IPS-18c (cell line): ENCODE results near the gene SLC36A3.

Experiments used
- H3K4me3 ChIP-seq: 2 replicates; pipeline ENCODE4 v1.7.0; 2013; ENCODE audit warnings: low read depth, mild to moderate bottlenecking, low read length, moderate library complexity; ENCODE audit not compliant: insufficient read depth
- H3K9me3 ChIP-seq: one replicate; pipeline ENCODE4 v1.6.1; 2013; ENCODE audit warnings: mild to moderate bottlenecking, low read length, moderate library complexity; ENCODE audit not compliant: control insufficient read depth, insufficient read depth

The SLC36A3 gene

GRCh38 chr5:151303666-151304065 is at the start of gene SLC36A3:
Gene SLC36A3 (minus strand): TSS chr5:151303766. CDS start chr5:151303354, 412 bp downstream.
- Histone ChIP-seq H3K4me3 (no peak within 1 kb of the TSS), H3K9me3 (no peaks in the 10 kb centered on the region)

DNA sequence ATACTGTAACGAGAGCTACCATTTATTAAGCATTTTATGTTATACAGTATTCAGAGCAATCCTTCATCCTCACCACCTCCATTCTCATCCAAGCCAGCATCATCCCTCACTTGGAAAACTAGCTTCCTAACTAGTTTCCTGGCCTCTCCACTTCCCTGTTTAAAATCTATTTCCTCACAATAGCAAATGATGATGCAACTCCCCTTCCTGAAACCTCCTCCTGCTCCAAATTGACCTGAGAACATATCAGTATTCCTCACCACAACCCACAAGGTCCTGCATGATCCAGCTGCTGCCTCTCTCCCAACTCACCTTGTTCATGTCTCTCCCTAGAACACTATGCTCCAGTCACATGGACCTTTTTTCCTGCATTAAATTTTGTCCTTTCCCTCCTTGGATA is 48.1 kb upstream of the SLC36A3 start:
- Histone ChIP-seq H3K9me3 (no peaks in the 10 kb centered on the region), H3K4me3 (no peak overlapping the region)

DNA sequence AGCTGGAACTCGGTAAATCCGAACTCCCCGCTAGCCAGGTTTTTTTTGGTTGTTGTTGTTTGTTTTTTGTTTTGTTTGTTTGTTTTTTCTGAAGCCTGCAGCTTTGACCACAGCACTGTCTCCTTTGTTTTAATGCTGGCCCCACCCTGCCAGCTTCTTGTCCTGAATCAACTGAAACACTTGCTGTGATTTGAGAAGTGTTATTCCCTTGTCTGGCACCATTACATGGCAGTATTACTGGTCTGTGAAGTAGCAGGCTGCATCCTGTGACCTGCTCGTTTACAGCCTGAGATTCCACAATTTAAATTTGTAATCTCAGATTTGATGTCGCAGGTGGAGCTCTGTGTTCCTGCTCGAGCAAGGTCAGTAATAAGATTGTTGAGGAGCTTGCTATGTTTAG is 45.2 kb upstream of the SLC36A3 start:
- H3K4me3 ChIP-seq = no peak overlapping the region
- no peaks in the 10 kb centered on the region for H3K9me3 ChIP-seq

DNA sequence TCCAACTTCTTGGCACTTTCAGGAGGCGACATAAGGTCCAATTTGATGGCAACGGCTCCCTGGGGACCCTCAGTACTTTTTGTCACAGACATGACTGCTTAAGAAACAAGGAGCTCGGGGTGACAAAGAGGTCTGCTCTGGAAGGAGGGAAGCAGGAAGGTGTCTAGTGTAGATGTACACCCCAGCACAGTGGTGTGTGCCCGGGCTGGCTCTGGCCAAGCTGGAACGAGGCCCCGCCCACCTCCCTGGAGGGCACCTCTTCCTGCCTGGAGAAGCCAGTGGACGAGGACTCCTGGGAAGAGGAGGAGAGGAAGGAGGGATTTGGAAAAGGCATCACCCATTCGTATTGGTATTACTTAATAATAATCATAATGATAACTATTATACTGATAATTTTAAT is 43.8 kb upstream of the SLC36A3 start, which contains the start of gene SLC36A2:
Gene SLC36A2 (minus strand): TSS at position 191 of the 400 bp plus-strand sequence. CDS start 99 bp downstream, at position 92.
- no peak within 1 kb of the TSS for H3K4me3 ChIP-seq
- no peaks in the 10 kb centered on the region for H3K9me3 ChIP-seq

DNA sequence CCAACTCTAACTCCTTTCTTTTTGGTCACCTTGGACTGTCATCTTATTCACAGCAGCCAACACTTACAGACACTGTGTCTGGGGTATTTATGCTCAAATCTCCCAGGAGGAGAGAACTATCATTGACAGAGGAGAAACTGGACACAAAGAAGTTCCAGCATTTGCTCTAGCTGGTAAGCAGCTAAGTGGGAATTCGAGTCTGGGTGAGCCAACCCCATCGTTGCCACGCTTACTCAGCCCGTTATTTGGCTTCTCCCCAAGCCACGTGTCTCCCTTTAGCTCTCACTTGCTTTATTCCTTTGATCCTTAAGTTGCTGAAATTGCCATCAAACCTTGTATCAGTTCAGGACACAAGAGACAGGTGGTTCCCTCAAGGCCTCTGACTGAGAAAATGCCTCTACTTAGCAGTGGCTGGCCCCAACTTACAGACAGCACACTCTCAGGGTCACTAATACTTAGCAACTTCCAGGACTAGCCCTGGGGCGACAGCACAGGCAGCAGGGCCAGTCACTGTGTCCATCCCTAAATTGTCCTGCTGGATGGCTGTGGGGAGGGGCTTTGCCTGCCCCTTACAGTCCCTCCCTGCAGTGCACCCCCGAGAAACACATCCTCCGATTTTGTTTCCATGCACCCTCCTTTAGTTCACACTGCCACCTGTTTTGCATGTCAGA is 42.4 kb upstream of the SLC36A3 start:
- no peaks in the 10 kb centered on the region for H3K9me3 ChIP-seq
- no peak overlapping the region for H3K4me3 ChIP-seq

DNA sequence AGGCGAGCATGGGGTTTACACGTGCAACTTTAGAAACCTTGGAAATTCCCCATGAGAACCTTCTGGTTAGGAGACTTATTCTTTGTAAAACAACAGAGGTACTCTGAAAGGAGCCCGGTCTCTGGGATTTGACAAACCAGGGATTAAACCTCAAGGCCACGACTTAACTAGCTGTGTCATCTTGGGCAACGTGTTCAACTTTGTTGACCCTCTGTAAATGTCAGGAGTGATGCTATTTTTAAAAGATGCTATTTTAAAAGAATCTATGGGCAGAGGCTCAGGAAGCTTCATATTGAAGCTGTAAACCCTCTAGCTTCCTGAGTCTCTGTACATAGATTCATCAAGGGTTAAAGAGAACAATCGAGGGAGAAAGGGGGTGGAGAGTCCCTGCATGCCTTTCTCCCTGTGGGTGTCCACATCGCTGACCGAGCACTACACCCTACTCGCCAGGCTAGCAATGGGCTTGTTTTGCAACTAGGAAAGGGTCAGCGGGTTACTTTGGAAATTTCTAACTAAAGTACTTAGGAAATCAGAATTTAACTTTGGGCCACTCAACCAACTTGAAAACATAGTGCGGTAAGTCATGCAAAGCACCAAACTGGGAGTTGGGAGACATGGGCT is 41.7 kb upstream of the SLC36A3 start:
- Histone ChIP-seq H3K4me3 (no peak overlapping the region), H3K9me3 (no peaks in the 10 kb centered on the region)

DNA sequence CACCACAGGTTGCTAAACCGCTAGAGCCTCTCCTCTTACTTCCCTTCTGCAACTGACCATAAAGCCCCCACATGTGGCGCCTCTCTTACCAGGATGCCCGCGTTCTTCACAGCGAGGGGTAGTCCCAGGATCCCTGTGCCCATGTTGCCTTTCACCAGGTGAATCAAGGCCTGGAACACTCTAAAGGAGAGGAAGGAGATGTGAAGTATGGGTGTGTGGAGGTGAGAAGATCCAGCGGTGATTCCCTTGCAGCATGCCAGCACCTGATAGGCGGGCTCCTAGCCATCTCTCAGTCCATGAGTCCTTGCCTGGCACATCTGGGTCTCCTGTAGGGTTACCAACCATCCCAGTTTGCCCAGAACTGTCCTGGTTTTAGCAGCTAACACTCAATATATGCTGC is 40.5 kb upstream of the SLC36A3 start:
- no peak overlapping the region for H3K4me3 ChIP-seq
- H3K9me3 ChIP-seq = no peaks in the 10 kb centered on the region

DNA sequence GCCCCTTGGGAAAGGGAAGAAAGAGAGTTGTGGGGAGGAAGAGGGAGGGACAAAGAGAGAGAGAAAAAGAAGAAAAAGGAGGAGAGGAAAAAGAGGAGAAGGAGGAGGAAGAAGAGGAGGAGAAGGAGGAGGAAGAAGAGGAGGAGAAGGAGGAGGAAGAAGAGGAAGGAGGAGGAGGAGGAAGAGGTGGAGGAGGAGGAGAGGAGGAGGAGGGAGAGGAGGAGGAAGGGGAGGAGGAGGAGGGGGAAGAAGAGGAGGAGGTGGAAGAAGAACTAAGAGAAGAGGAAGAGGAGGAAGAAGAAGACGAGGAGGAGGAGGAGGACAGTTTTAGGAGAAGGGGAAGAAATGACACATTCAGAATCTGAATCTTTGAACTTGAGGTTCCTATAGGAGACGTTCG is 36.4 kb upstream of the SLC36A3 start:
- Histone ChIP-seq H3K9me3 (no peaks in the 10 kb centered on the region), H3K4me3 (no peak overlapping the region)

- no peaks in the 10 kb centered on the region for H3K9me3 ChIP-seq
- no peak overlapping the region for H3K4me3 ChIP-seq
Measured at GRCh38 chr5:151338734-151339133, 35.2 kb upstream of the SLC36A3 start.

- Histone ChIP-seq H3K9me3 (no peaks in the 10 kb centered on the region), H3K4me3 (no peak overlapping the region)
Measured at GRCh38 chr5:151332857-151333256, 29.3 kb upstream of the SLC36A3 start.

DNA sequence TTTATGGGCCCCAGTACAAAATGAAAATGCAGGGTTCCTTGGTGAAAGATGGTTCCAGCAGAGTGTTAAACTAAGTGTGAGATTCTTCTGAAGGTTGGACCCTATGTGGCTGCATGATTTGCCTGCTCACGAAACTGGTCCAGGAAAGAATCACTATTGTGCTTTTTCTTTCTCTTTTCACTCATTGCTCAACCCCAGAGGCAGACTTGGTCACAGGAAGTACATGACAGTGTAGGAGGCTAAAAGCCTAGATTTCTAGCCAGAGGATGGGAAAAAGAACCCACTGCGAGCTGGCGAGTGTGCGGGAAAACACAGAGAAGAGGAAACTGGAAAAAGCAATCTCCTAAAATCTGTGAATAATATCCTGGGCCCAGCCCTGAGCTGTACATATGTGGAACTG is 25.2 kb upstream of the SLC36A3 start:
- Histone ChIP-seq H3K4me3 (no peak overlapping the region), H3K9me3 (no peaks in the 10 kb centered on the region)

DNA sequence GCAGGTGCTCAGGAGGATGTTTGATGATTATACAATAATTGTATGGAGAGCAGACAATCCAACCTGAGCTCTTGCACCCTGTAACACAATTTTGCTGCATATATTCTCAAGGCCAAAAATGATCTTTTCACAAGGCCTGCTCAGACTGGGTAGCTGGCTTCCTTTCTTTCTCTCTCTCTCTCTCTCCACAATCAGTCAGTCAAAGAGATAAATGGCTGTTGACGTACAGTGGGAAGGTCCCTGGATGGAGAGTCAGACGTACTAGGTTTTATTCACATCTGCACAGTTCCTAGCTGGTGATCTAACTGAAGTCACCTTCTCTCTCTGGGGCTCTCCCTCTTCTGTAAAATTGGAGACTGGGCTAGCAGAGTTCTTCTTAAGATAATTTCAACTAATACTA is 24.0 kb upstream of the SLC36A3 start:
- Histone ChIP-seq H3K4me3 (no peak overlapping the region; the same call in 1 of the 2 replicates), H3K9me3 (no peaks in the 10 kb centered on the region)

GRCh38 chr5:151326266-151326665 is 22.7 kb upstream of the SLC36A3 start:
- H3K4me3 ChIP-seq = no peak overlapping the region
- H3K9me3 ChIP-seq = no peaks in the 10 kb centered on the region

DNA sequence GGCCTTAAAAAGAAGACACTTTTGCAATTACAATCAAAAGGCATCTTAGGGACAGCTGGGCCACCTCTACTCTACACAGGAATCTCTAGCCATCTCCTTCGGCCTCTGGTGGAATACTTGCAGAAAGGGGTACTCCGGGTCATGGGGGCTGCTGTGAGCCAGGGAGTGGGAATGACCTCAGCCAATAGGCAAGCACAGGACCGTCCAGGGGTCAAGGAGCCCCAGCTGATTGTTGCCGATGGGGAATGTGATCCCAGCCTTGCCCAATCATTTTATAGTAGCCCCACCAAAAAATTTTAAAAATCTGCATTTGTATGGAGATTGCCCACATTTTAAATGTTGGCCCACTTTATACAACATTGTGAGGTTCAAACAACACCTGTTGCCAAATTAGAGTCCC is 16.9 kb upstream of the SLC36A3 start:
- H3K4me3 ChIP-seq = no peak overlapping the region
- peaks cover 5% of the 10 kb centered on the region for H3K9me3 ChIP-seq

DNA sequence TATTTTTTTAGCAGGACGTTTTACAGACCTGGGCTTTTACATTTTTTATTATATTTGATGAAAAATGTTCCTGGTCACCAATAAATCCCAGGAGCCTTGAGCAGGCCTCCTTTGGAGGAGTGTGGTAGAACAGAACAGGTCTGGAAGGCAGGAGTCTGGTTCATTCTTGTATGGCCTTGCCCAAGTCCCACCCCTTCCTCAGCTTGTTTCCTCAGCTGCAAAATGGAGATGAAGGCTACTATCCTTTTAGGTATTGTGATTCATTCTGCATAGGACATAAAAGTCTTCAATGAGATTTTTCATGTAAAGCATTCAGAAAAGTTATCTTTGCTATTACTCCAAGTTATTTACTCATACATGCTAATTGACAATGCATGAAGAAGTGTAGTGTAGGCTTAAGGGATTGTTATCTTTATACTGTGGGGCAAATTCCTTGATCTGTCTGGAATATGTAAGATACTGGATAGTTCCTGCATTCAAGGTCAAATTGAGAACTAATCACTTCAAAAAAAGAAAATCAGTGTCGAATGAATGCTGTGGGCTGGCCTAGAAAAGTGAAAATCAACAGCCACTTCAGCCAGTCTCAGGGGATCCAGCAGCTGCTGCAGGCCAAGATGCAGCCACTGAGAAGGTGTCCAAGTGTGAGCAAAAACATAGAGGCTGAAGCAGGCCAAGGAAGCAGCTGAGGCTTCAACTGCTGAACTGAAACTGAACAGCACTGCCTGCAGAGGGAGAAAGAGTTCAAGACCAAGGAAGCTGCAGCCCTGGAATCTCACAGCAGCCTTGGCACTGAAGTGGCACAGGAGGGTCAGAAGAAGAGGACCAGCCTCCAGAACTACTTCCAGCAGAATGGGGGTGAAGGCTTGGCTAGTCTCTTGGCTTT is 15.5 kb upstream of the SLC36A3 start:
- Histone ChIP-seq H3K9me3 (peaks cover 5% of the 10 kb centered on the region), H3K4me3 (no peak overlapping the region)

DNA sequence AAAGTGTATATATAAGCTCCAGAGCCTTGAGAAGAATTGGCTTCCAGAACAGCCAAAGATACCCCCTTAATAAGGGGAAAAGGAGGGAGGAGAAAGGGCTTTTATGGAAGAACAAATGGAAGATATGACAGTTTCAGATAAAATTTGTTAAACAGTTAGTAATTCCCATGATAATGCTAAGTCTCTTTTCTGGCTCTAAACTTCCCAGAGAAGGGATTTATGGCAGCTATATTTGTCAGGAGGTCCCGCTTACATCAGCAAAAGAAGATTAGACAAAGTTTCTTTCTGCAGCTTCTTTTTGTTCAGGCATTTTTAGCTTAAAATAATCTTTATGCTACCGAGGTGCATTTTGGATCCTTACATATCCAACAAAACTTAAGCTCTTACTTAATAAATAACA is 14.3 kb upstream of the SLC36A3 start:
- Histone ChIP-seq H3K9me3 (peaks cover 5% of the 10 kb centered on the region), H3K4me3 (no peak overlapping the region)

- Histone ChIP-seq H3K9me3 (peaks cover 5% of the 10 kb centered on the region), H3K4me3 (no peak overlapping the region)
Measured at GRCh38 chr5:151315998-151316597, 12.5 kb upstream of the SLC36A3 start.
